ENCODE results near the gene PIGV.
"Not testable (repeated sequence)": the region's sequence is repeated elsewhere in the genome, so short reads cannot be mapped to it uniquely, and the experiment has no call there.

Gene PIGV

GRCh38 chr1:26832249-26832960, 44.7 kb downstream of the PIGV start:
- DNase-seq (ENCODE audit: low read depth in 2 of 2, low spot score in 1 of 2), result no peak

- peak; percentile 69 to 83 for DNase-seq (ENCODE audit: low read depth in 2 of 2, low spot score in 1 of 2)
Measured at GRCh38 chr1:26833432-26834405, 46.0 kb downstream of the PIGV start.

- DNase-seq (ENCODE audit: low read depth in 2 of 2, low spot score in 1 of 2), result not testable (repeated sequence)
Measured at GRCh38 chr1:26837665-26838064, 49.9 kb downstream of the PIGV start.

- peak in 1 of 2 donors; percentile 11 for DNase-seq (ENCODE audit: low read depth in 2 of 2, low spot score in 1 of 2)
Measured at GRCh38 chr1:26838474-26839338, 51.0 kb downstream of the PIGV start.

GRCh38 chr1:26839339-26839722, 51.6 kb downstream of the PIGV start:
- DNase-seq (ENCODE audit: low read depth in 2 of 2, low spot score in 1 of 2), result no peak

GRCh38 chr1:26839779-26840178, 52.0 kb downstream of the PIGV start:
- DNase-seq (ENCODE audit: low read depth in 2 of 2, low spot score in 1 of 2), result no peak

- DNase-seq (ENCODE audit: low read depth in 2 of 2, low spot score in 1 of 2), result no peak
Measured at GRCh38 chr1:26844424-26845196, 56.9 kb downstream of the PIGV start.

GRCh38 chr1:26847826-26848225, 60.1 kb downstream of the PIGV start:
- not testable (repeated sequence) for DNase-seq (ENCODE audit: low read depth in 2 of 2, low spot score in 1 of 2)

Measured in stimulated activated CD8-positive, alpha-beta memory T cell treated with anti-CD3 and anti-CD28 coated beads, Interleukin-4, amount 100 ng/mL, for 1 hour (primary cell).